ENCODE data around the gene ABHD14A.

DNA sequence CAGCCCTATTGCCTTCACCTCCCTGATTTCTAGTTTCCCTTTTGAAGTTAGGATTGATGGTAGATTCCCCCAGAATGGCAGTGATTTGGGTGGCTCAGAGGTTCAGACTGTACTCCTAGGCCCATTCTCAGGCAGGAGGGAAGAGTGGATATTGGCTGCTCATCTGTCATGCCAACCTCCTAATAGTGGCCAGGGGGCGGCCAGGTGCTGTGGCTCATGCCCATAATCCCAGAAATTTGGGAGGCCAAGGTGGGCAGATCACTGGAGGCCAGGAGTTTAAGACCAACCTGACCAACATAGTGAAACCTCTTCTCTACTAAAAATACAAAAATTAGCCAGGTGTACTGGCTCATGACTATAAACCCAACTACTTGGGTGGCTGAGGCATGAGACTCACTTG is 44.4 kb upstream of the ABHD14A start:
- no peak for TF ChIP-seq POLR2A (IDR thresholded peaks at IDR 0.05)
- TF ChIP-seq, protein P1, sequence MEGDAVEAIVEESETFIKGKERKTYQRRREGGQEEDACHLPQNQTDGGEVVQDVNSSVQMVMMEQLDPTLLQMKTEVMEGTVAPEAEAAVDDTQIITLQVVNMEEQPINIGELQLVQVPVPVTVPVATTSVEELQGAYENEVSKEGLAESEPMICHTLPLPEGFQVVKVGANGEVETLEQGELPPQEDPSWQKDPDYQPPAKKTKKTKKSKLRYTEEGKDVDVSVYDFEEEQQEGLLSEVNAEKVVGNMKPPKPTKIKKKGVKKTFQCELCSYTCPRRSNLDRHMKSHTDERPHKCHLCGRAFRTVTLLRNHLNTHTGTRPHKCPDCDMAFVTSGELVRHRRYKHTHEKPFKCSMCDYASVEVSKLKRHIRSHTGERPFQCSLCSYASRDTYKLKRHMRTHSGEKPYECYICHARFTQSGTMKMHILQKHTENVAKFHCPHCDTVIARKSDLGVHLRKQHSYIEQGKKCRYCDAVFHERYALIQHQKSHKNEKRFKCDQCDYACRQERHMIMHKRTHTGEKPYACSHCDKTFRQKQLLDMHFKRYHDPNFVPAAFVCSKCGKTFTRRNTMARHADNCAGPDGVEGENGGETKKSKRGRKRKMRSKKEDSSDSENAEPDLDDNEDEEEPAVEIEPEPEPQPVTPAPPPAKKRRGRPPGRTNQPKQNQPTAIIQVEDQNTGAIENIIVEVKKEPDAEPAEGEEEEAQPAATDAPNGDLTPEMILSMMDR (IDR thresholded peaks at IDR 0.05), result no peak

All from uterus (tissue), 2 donors.